HL-60 (cell line): ENCODE data around the gene CAMTA1.

Experiments used
- DNase-seq, 2 experiments: peaks; one replicate each; pipeline ENCODE4 v3.0.0-alpha.2; 2010 to 2020; ENCODE audit warnings: low read depth in 1 of 2, low spot score in 1 of 2
- H3K27ac ChIP-seq: fragments of 250-450 bp; sonication (Bioruptor Pico); replicated peaks from 2 replicates; pipeline ENCODE4 v1.5.1; 2020; ENCODE audit warnings: mild to moderate bottlenecking, moderate library complexity
- H3K27me3 ChIP-seq: fragments of 250-450 bp; sonication (Bioruptor Pico); 2 replicates; pipeline ENCODE4 v1.5.1; 2021; ENCODE audit warnings: mild to moderate bottlenecking, moderate library complexity; ENCODE audit not compliant: insufficient read depth, poor library complexity, severe bottlenecking
- H3K4me3 ChIP-seq: replicated peaks from 2 replicates; pipeline ENCODE4 v1.5.1; 2011; ENCODE audit warnings: mild to moderate bottlenecking, control low read depth, low read length; ENCODE audit not compliant: insufficient read depth
- CTCF ChIP-seq: IDR thresholded peaks from one replicate; pipeline ENCODE4 v1.5.1; 2011; ENCODE audit warnings: low read length, control low read depth, inconsistent platforms; ENCODE audit not compliant: insufficient read depth
- GABPA ChIP-seq: IDR thresholded peaks from 2 replicates; pipeline ENCODE4 v1.6.1; 2012; ENCODE audit warnings: low read depth
- POLR2AphosphoS5 ChIP-seq: IDR thresholded peaks from 2 replicates; pipeline ENCODE4 v1.6.1; 2012; ENCODE audit warnings: low read depth
- REST ChIP-seq: IDR thresholded peaks from 2 replicates; pipeline ENCODE4 v1.6.1; 2012; ENCODE audit warnings: low read depth; ENCODE audit not compliant: insufficient replicate concordance
- SPI1 ChIP-seq: IDR thresholded peaks from 2 replicates; pipeline ENCODE4 v1.6.1; 2012; ENCODE audit warnings: low read depth, mild to moderate bottlenecking, borderline replicate concordance

CAMTA1 gene

GRCh38 chr1:6859415-6860343, 74.4 kb downstream of the CAMTA1 start:
- no peak for DNase-seq
- Histone ChIP-seq H3K27ac (no peak overlapping the region), H3K4me3 (no peak overlapping the region), H3K27me3 (no peaks in the 10 kb centered on the region)
- TF ChIP-seq REST (no peak), SPI1 (no peak), CTCF (no peak), POLR2AphosphoS5 (no peak), GABPA (no peak)

GRCh38 chr1:6860401-6860800, 75.1 kb downstream of the CAMTA1 start:
- H3K4me3 ChIP-seq, result no peak overlapping the region
- H3K27ac ChIP-seq, result no peak overlapping the region
- DNase-seq, result no peak
- H3K27me3 ChIP-seq, result no peaks in the 10 kb centered on the region
- TF ChIP-seq SPI1, result no peak
- TF ChIP-seq REST, result no peak

- TF ChIP-seq CTCF (no peak), SPI1 (no peak)
- DNase-seq, result no peak
- H3K27ac ChIP-seq, result no peak overlapping the region
Measured at GRCh38 chr1:6861075-6861724, 75.9 kb downstream of the CAMTA1 start.

GRCh38 chr1:6862906-6863305, 77.7 kb downstream of the CAMTA1 start:
- TF ChIP-seq REST, result no peak
- TF ChIP-seq CTCF, result no peak
- TF ChIP-seq SPI1, result no peak
- TF ChIP-seq POLR2AphosphoS5, result no peak
- no peak for TF ChIP-seq GABPA
- Histone ChIP-seq H3K27ac (no peak overlapping the region), H3K27me3 (no peaks in the 10 kb centered on the region), H3K4me3 (no peak overlapping the region)
- DNase-seq, result no peak

More at GRCh38 chr1:6861075-6861724, 75.9 kb downstream of the CAMTA1 start:
- H3K4me3 ChIP-seq, result no peak overlapping the region
- H3K27me3 ChIP-seq, result no peaks in the 10 kb centered on the region
